GM19467 (cell line): ENCODE data around the gene EFHD2.
"Not testable (repeated sequence)": the region's sequence is repeated elsewhere in the genome, so short reads cannot be mapped to it uniquely, and the experiment has no call there.

Source experiments
- ATAC-seq: cut with Tn5 transposase; IDR thresholded peaks from one replicate; pipeline ENCODE4 v1.9.1; 2021; ENCODE audit warnings: mild to moderate bottlenecking, moderate library complexity; ENCODE audit not compliant: unreplicated experiment

The EFHD2 gene

GRCh38 chr1:15429701-15430149 lies 20.0 kb downstream of the EFHD2 start:
- no peak for ATAC-seq

GRCh38 chr1:15430787-15431570 lies 21.3 kb downstream of the EFHD2 start:
- ATAC-seq, result no peak

- ATAC-seq, result no peak
Measured at GRCh38 chr1:15431571-15431948, 21.9 kb downstream of the EFHD2 start.

GRCh38 chr1:15432324-15432723 lies 22.6 kb downstream of the EFHD2 start:
- ATAC-seq, result no peak

GRCh38 chr1:15433471-15433870 lies 23.8 kb downstream of the EFHD2 start:
- ATAC-seq, result no peak

- ATAC-seq, result not testable (repeated sequence)
Measured at GRCh38 chr1:15434739-15435138, 25.1 kb downstream of the EFHD2 start.

- no peak for ATAC-seq
Measured at GRCh38 chr1:15435239-15436077, 25.8 kb downstream of the EFHD2 start.

- no peak for ATAC-seq
Measured at GRCh38 chr1:15436881-15437442, 27.3 kb downstream of the EFHD2 start.

GRCh38 chr1:15439325-15439724 lies 29.6 kb downstream of the EFHD2 start:
- ATAC-seq, result no peak

- no peak for ATAC-seq
Measured at GRCh38 chr1:15440357-15440756, 30.7 kb downstream of the EFHD2 start.

GRCh38 chr1:15441247-15441646 lies 31.6 kb downstream of the EFHD2 start:
- ATAC-seq, result no peak

GRCh38 chr1:15442119-15442518 lies 32.4 kb downstream of the EFHD2 start:
- no peak for ATAC-seq

GRCh38 chr1:15442759-15443158 lies 33.1 kb downstream of the EFHD2 start:
- no peak for ATAC-seq

GRCh38 chr1:15443281-15443680 lies 33.6 kb downstream of the EFHD2 start:
- no peak for ATAC-seq

GRCh38 chr1:15444468-15445389 lies 35.0 kb downstream of the EFHD2 start:
- ATAC-seq, result no peak

GRCh38 chr1:15445390-15446122 lies 35.9 kb downstream of the EFHD2 start:
- no peak for ATAC-seq

- no peak for ATAC-seq
Measured at GRCh38 chr1:15446212-15446611, 36.5 kb downstream of the EFHD2 start.

- no peak for ATAC-seq
Measured at GRCh38 chr1:15448877-15449462, 39.3 kb downstream of the EFHD2 start.

GRCh38 chr1:15449567-15449966 lies 39.9 kb downstream of the EFHD2 start:
- ATAC-seq, result no peak
